ENCODE results near the gene NHLH1. TPM values are rescaled to one million over a fixed set of nuclear protein-coding genes. Genes with fewer than 3 reads are reported as not detected.

The NHLH1 gene
- total and polyA plus RNA-seq, 2 experiments from 2014 or later = 0.12 TPM; not detected in 1

DNA sequence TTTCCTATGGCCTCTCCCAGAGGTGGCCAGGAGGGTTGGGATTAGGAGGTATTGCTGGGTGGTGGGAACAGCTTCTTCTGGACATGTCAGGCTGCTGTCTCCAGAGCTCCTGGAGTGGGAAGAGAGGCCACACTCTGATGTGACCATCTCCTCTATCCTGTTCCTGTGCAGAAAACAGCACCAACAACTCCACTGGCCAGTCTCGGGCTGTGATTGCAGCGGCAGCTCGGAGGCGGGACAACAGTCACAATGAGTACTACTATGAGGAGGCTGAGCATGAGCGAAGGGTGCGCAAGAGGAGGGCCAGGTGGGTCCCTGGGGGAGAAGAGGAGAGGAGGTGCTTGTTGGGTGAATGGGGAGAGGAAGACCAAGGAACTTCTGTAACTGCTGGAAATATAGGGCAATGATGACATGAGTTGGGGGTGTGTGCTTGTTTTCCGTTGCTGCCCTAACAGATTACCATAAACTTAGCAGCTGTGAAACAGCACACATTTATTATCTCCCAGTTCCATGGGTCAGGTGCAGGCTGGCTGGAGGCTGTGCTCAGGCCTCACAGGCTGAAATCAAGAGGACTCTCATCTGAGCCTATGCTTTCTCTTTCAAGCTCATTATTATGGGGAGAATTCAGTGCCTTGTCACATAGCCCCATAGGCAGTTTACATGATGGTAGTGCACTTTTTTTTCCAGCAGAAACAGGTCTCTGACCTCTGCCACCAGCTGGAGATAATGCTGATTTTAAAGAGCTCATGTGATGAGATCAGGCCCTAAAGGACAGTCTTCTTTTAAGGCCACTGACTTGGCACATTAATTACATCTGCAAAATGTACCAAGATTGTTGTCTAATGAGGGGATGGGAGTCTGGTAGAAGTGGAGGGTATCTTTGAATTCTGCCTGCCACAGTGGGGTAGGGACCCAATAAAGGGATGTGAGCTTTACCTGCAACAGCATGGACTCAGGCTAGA is 54.3 kb downstream of the NHLH1 start:
- Histone ChIP-seq H3K9me3 (ENCODE audit: low read depth) (no peaks in the 10 kb centered on the region), H3K27me3 (no peaks in the 10 kb centered on the region), H3K36me3 (peaks cover 19% of the 10 kb centered on the region), H3K4me1 (ENCODE audit: low read depth) (peaks cover under 1% of the 10 kb centered on the region), H3K4me3 (no peak overlapping the region), H3K27ac (no peak overlapping the region)
- DNase-seq (ENCODE audit: low read depth in 1 of 2, low spot score in 1 of 2) = no peak
- TF ChIP-seq, protein P1, sequence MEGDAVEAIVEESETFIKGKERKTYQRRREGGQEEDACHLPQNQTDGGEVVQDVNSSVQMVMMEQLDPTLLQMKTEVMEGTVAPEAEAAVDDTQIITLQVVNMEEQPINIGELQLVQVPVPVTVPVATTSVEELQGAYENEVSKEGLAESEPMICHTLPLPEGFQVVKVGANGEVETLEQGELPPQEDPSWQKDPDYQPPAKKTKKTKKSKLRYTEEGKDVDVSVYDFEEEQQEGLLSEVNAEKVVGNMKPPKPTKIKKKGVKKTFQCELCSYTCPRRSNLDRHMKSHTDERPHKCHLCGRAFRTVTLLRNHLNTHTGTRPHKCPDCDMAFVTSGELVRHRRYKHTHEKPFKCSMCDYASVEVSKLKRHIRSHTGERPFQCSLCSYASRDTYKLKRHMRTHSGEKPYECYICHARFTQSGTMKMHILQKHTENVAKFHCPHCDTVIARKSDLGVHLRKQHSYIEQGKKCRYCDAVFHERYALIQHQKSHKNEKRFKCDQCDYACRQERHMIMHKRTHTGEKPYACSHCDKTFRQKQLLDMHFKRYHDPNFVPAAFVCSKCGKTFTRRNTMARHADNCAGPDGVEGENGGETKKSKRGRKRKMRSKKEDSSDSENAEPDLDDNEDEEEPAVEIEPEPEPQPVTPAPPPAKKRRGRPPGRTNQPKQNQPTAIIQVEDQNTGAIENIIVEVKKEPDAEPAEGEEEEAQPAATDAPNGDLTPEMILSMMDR (IDR thresholded peaks at IDR 0.05; ENCODE audit: low read depth, low read length) = no peak

DNA sequence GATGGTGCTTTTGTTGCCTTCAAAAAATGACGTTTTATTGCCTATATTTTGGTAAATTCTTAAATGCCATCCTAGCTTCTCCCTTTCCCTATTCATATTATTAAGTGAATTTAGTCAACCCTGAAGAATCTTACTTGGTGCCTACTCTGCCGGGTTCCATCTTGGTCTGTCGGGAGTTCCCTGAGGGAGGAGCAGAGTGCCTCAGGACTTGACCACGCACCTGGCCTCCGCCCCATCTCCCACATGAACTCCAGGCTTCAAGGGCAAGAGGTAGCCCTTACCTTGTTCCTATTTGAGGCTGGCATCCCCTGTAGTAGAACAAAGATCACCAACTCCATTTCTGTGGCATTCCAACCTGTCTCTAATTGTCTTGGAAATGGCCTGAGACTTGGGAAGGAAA is 55.0 kb downstream of the NHLH1 start:
- no peak overlapping the region for H3K27ac ChIP-seq
- DNase-seq (ENCODE audit: low read depth in 1 of 2, low spot score in 1 of 2) = no peak
- peaks cover 19% of the 10 kb centered on the region for H3K36me3 ChIP-seq
- no peaks in the 10 kb centered on the region for H3K27me3 ChIP-seq
- no peaks in the 10 kb centered on the region for H3K4me1 ChIP-seq (ENCODE audit: low read depth)
- no peak overlapping the region for H3K4me3 ChIP-seq
- TF ChIP-seq, protein P1 (IDR thresholded peaks at IDR 0.05; ENCODE audit: low read depth, low read length) = no peak
- no peaks in the 10 kb centered on the region for H3K9me3 ChIP-seq (ENCODE audit: low read depth)

Other genes starting within 250 kb of the NHLH1 start
- 0.57 TPM in 1 of 2 replicates, not detected in the other for gene ATP1A4, start 215.5 kb upstream of the NHLH1 start, total RNA-seq
- gene ATP1A4, start 215.5 kb upstream of the NHLH1 start, polyA plus RNA-seq = 0.16 and 0.21 TPM in 2 replicates
- gene CASQ1, start 176.5 kb upstream of the NHLH1 start, total RNA-seq = 21.4 and 28.3 TPM in 2 replicates
- 22.5 and 23.6 TPM in 2 replicates for gene CASQ1, start 176.5 kb upstream of the NHLH1 start, polyA plus RNA-seq
- 112 and 194 TPM in 2 replicates for gene PEA15, start 161.7 kb upstream of the NHLH1 start, total RNA-seq
- gene PEA15, start 161.7 kb upstream of the NHLH1 start, polyA plus RNA-seq = 64.5 and 93.2 TPM in 2 replicates
- 122 and 210 TPM in 2 replicates for gene DCAF8, start 104.5 kb upstream of the NHLH1 start, total RNA-seq
- 151 and 176 TPM in 2 replicates for gene DCAF8, start 104.5 kb upstream of the NHLH1 start, polyA plus RNA-seq
- gene PEX19, start 81.9 kb upstream of the NHLH1 start, total RNA-seq = 129 and 172 TPM in 2 replicates
- gene PEX19, start 81.9 kb upstream of the NHLH1 start, polyA plus RNA-seq = 82.5 and 125 TPM in 2 replicates
- gene COPA, start 23.8 kb upstream of the NHLH1 start, total RNA-seq = 115 and 129 TPM in 2 replicates
- gene COPA, start 23.8 kb upstream of the NHLH1 start, polyA plus RNA-seq = 139 and 157 TPM in 2 replicates
- 55.4 and 65.8 TPM in 2 replicates for gene NCSTN, start 23.7 kb upstream of the NHLH1 start, total RNA-seq
- gene NCSTN, start 23.7 kb upstream of the NHLH1 start, polyA plus RNA-seq = 97.8 and 113 TPM in 2 replicates
- gene VANGL2, start 33.5 kb downstream of the NHLH1 start, total RNA-seq = 14.1 and 24.6 TPM in 2 replicates
- gene VANGL2, start 33.5 kb downstream of the NHLH1 start, polyA plus RNA-seq = 15.2 and 22.0 TPM in 2 replicates
- gene SLAMF6, start 156.2 kb downstream of the NHLH1 start, total RNA-seq = not detected in 2 replicates
- not detected in 2 replicates for gene SLAMF6, start 156.2 kb downstream of the NHLH1 start, polyA plus RNA-seq
- gene CD84, start 212.4 kb downstream of the NHLH1 start, total RNA-seq = not detected in 2 replicates
- not detected in 2 replicates for gene CD84, start 212.4 kb downstream of the NHLH1 start, polyA plus RNA-seq

Data from cardiac muscle cell (in vitro differentiated cells and primary cell).